Stimulated activated naive B cell treated with anti-CD40 and anti-IgM and Interleukin-4, amounts not matched to agents 10 μg/mL and 1 μg/mL and 100 μg/mL, for 72 hours (primary cell): ENCODE data around the gene TMEM161A.
"Not testable (repeated sequence)": the region's sequence is repeated elsewhere in the genome, so short reads cannot be mapped to it uniquely, and the experiment has no call there.

ENCODE experiments used
- ATAC-seq, 2 donors: fragments of 150-1000 bp; cut with Tn5 transposase; replicated peaks; 2 replicates each; pipeline ENCODE4 v1.10.0; 2021; ENCODE audit warnings: moderate library complexity in 1 of 2
- DNase-seq: peaks from one replicate; pipeline ENCODE4 v3.0.0; 2021
- H3K27ac Mint-ChIP-seq: one replicate; pipeline ENCODE4 v1.8.0; 2022; ENCODE audit warnings: mild to moderate bottlenecking, mixed read lengths
- H3K27me3 Mint-ChIP-seq, 2 donors: one replicate each; pipeline ENCODE4 v1.8.0; 2022; ENCODE audit warnings: mixed read lengths in 2 of 2
- H3K36me3 Mint-ChIP-seq, 2 donors: one replicate each; pipeline ENCODE4 v1.8.0; 2022; ENCODE audit warnings: mixed read lengths in 2 of 2, mild to moderate bottlenecking in 1 of 2
- H3K4me1 Mint-ChIP-seq, 2 donors: one replicate each; pipeline ENCODE4 v1.8.0; 2022; ENCODE audit warnings: mixed read lengths in 2 of 2, mild to moderate bottlenecking in 1 of 2
- H3K4me3 Mint-ChIP-seq, 2 donors: one replicate each; pipeline ENCODE4 v1.8.0; 2022; ENCODE audit warnings: mild to moderate bottlenecking in 2 of 2, mixed read lengths in 2 of 2, moderate library complexity in 1 of 2
- H3K9me3 Mint-ChIP-seq, 2 donors: one replicate each; pipeline ENCODE4 v1.8.0; 2022; ENCODE audit warnings: mixed read lengths in 2 of 2, mild to moderate bottlenecking in 1 of 2

TMEM161A gene

GRCh38 chr19:19146865-19147264 lies 8.6 kb upstream of the TMEM161A start:
- peaks cover 0 to 3% of the 10 kb centered on the region in 2 donors for H3K9me3 Mint-ChIP-seq
- no peaks in the 10 kb centered on the region for H3K27me3 Mint-ChIP-seq
- DNase-seq (no peak), ATAC-seq (no peak)
- no peak overlapping the region for H3K4me3 Mint-ChIP-seq
- H3K36me3 Mint-ChIP-seq = peaks cover 13 to 23% of the 10 kb centered on the region in 2 donors
- no peak overlapping the region for H3K27ac Mint-ChIP-seq
- peaks cover 15 to 36% of the 10 kb centered on the region in 2 donors for H3K4me1 Mint-ChIP-seq

- Mint-ChIP-seq H3K4me3 (peak overlapping the region in 1 of 2 donors; percentile 22), H3K27me3 (no peaks in the 10 kb centered on the region), H3K36me3 (peaks cover 13 to 23% of the 10 kb centered on the region in 2 donors), H3K27ac (no peak overlapping the region), H3K4me1 (peaks cover 7 to 27% of the 10 kb centered on the region in 2 donors), H3K9me3 (peaks cover 0 to 3% of the 10 kb centered on the region in 2 donors)
- peak; percentile 88 to 91 for ATAC-seq
- DNase-seq = peak; percentile 71
Observed at GRCh38 chr19:19145684-19146608, 7.7 kb upstream of the TMEM161A start.

GRCh38 chr19:19145281-19145680 lies 7.0 kb upstream of the TMEM161A start:
- H3K27me3 Mint-ChIP-seq = peaks cover 0 to 5% of the 10 kb centered on the region in 2 donors
- DNase-seq (no peak), ATAC-seq (no peak)
- peaks cover 1 to 20% of the 10 kb centered on the region in 2 donors for H3K4me1 Mint-ChIP-seq
- peak overlapping the region in 1 of 2 donors; percentile 41 for H3K4me3 Mint-ChIP-seq
- H3K36me3 Mint-ChIP-seq = peaks cover 13 to 23% of the 10 kb centered on the region in 2 donors
- H3K27ac Mint-ChIP-seq = no peak overlapping the region
- H3K9me3 Mint-ChIP-seq = peaks cover 0 to 3% of the 10 kb centered on the region in 2 donors

GRCh38 chr19:19142347-19142746 lies 4.1 kb upstream of the TMEM161A start:
- no peak overlapping the region for H3K4me3 Mint-ChIP-seq
- peaks cover 1 to 7% of the 10 kb centered on the region in 2 donors for H3K36me3 Mint-ChIP-seq
- peaks cover 0 to under 1% of the 10 kb centered on the region in 2 donors for H3K9me3 Mint-ChIP-seq
- H3K27me3 Mint-ChIP-seq = peaks cover 0 to 5% of the 10 kb centered on the region in 2 donors
- DNase-seq = no peak
- H3K27ac Mint-ChIP-seq = no peak overlapping the region
- peaks cover 14 to 23% of the 10 kb centered on the region in 2 donors for H3K4me1 Mint-ChIP-seq
- ATAC-seq = no peak

GRCh38 chr19:19140476-19140875 lies 2.2 kb upstream of the TMEM161A start:
- Mint-ChIP-seq H3K4me1 (peaks cover 17 to 21% of the 10 kb centered on the region in 2 donors), H3K4me3 (no peak overlapping the region), H3K27me3 (peaks cover 0 to 5% of the 10 kb centered on the region in 2 donors), H3K9me3 (no peaks in the 10 kb centered on the region), H3K27ac (no peak overlapping the region), H3K36me3 (no peaks in the 10 kb centered on the region)
- ATAC-seq (no peak), DNase-seq (no peak)

- DNase-seq (no peak), ATAC-seq (no peak)
- peaks cover 2 to 3% of the 10 kb centered on the region in 2 donors for H3K36me3 Mint-ChIP-seq
- H3K4me1 Mint-ChIP-seq = peaks cover 21 to 27% of the 10 kb centered on the region in 2 donors
- H3K9me3 Mint-ChIP-seq = no peaks in the 10 kb centered on the region
- no peak overlapping the region for H3K4me3 Mint-ChIP-seq
- H3K27ac Mint-ChIP-seq = peak overlapping the region; percentile 28
- peaks cover 0 to 5% of the 10 kb centered on the region in 2 donors for H3K27me3 Mint-ChIP-seq
Observed at GRCh38 chr19:19139876-19140229, 1.6 kb upstream of the TMEM161A start.

- Mint-ChIP-seq H3K9me3 (no peaks in the 10 kb centered on the region), H3K27ac (peak overlapping the region; percentile 99), H3K4me1 (peaks cover 23 to 31% of the 10 kb centered on the region in 2 donors), H3K27me3 (peaks cover 0 to 5% of the 10 kb centered on the region in 2 donors), H3K36me3 (peaks cover 10 to 15% of the 10 kb centered on the region in 2 donors), H3K4me3 (peak overlapping the region; percentile 95 to 99)
- ATAC-seq (no peak), DNase-seq (no peak)
Observed at GRCh38 chr19:19137556-19138108, 646 bp downstream of the TMEM161A start.

- H3K27ac Mint-ChIP-seq, ATAC-seq, H3K4me3 Mint-ChIP-seq, DNase-seq, H3K9me3 Mint-ChIP-seq, H3K27me3 Mint-ChIP-seq: not testable (repeated sequence)
- H3K4me1 Mint-ChIP-seq = peaks cover 23 to 31% of the 10 kb centered on the region in 2 donors
- H3K36me3 Mint-ChIP-seq = peaks cover 19 to 23% of the 10 kb centered on the region in 2 donors
Observed at GRCh38 chr19:19135713-19136112, 2.6 kb downstream of the TMEM161A start.

GRCh38 chr19:19134687-19135158 lies 3.6 kb downstream of the TMEM161A start:
- H3K4me3 Mint-ChIP-seq = peak overlapping the region in 1 of 2 donors; percentile 61
- DNase-seq (peak; percentile 34), ATAC-seq (peak; percentile 30)
- H3K27ac Mint-ChIP-seq = no peak overlapping the region
- no peaks in the 10 kb centered on the region for H3K27me3 Mint-ChIP-seq
- H3K4me1 Mint-ChIP-seq = peaks cover 22 to 31% of the 10 kb centered on the region in 2 donors
- peaks cover 24 to 28% of the 10 kb centered on the region in 2 donors for H3K36me3 Mint-ChIP-seq
- H3K9me3 Mint-ChIP-seq = peaks cover 3 to 4% of the 10 kb centered on the region in 2 donors

- ATAC-seq (no peak), DNase-seq (no peak)
- Mint-ChIP-seq H3K4me1 (peaks cover 22 to 31% of the 10 kb centered on the region in 2 donors), H3K27me3 (no peaks in the 10 kb centered on the region), H3K9me3 (peaks cover 3 to 4% of the 10 kb centered on the region in 2 donors), H3K27ac (no peak overlapping the region), H3K36me3 (peaks cover 24 to 33% of the 10 kb centered on the region in 2 donors), H3K4me3 (no peak overlapping the region)
Observed at GRCh38 chr19:19133985-19134384, 4.3 kb downstream of the TMEM161A start.

GRCh38 chr19:19132912-19133311 lies 5.4 kb downstream of the TMEM161A start:
- DNase-seq (no peak), ATAC-seq (no peak)
- H3K36me3 Mint-ChIP-seq = peaks cover 25 to 36% of the 10 kb centered on the region in 2 donors
- no peak overlapping the region for H3K4me3 Mint-ChIP-seq
- H3K9me3 Mint-ChIP-seq = peaks cover 3 to 4% of the 10 kb centered on the region in 2 donors
- H3K27me3 Mint-ChIP-seq = no peaks in the 10 kb centered on the region
- no peak overlapping the region for H3K27ac Mint-ChIP-seq
- peaks cover 16 to 23% of the 10 kb centered on the region in 2 donors for H3K4me1 Mint-ChIP-seq

GRCh38 chr19:19131989-19132388 lies 6.3 kb downstream of the TMEM161A start:
- Mint-ChIP-seq H3K27me3 (no peaks in the 10 kb centered on the region), H3K4me1 (peaks cover 10 to 14% of the 10 kb centered on the region in 2 donors), H3K4me3 (no peak overlapping the region), H3K27ac (no peak overlapping the region), H3K36me3 (peaks cover 27 to 38% of the 10 kb centered on the region in 2 donors), H3K9me3 (peaks cover 3 to 4% of the 10 kb centered on the region in 2 donors)
- ATAC-seq (no peak), DNase-seq (no peak)

GRCh38 chr19:19126102-19126501 lies 12.2 kb downstream of the TMEM161A start:
- ATAC-seq = no peak
- Mint-ChIP-seq H3K4me1 (peaks cover 0 to 2% of the 10 kb centered on the region in 2 donors), H3K27me3 (no peaks in the 10 kb centered on the region), H3K4me3 (no peak overlapping the region), H3K27ac (no peak overlapping the region), H3K9me3 (peaks cover 7 to 8% of the 10 kb centered on the region in 2 donors), H3K36me3 (peaks cover 31 to 37% of the 10 kb centered on the region in 2 donors)
- no peak for DNase-seq

- Mint-ChIP-seq H3K9me3 (peaks cover 7 to 8% of the 10 kb centered on the region in 2 donors), H3K36me3 (peaks cover 39 to 42% of the 10 kb centered on the region in 2 donors), H3K27ac (no peak overlapping the region), H3K4me3 (no peak overlapping the region), H3K27me3 (no peaks in the 10 kb centered on the region), H3K4me1 (peaks cover 0 to 2% of the 10 kb centered on the region in 2 donors)
- ATAC-seq (no peak), DNase-seq (no peak)
Observed at GRCh38 chr19:19123386-19123785, 14.9 kb downstream of the TMEM161A start.
